Measurements from ENCODE around the gene CD7. TPM values are rescaled to one million over a fixed set of nuclear protein-coding genes. Genes with fewer than 3 reads are reported as not detected.

The CD7 gene
- total and polyA plus RNA-seq, 2 donors (not counting 3 experiments of a cell fraction or from before 2014, with no cell fraction given): not detected

DNA sequence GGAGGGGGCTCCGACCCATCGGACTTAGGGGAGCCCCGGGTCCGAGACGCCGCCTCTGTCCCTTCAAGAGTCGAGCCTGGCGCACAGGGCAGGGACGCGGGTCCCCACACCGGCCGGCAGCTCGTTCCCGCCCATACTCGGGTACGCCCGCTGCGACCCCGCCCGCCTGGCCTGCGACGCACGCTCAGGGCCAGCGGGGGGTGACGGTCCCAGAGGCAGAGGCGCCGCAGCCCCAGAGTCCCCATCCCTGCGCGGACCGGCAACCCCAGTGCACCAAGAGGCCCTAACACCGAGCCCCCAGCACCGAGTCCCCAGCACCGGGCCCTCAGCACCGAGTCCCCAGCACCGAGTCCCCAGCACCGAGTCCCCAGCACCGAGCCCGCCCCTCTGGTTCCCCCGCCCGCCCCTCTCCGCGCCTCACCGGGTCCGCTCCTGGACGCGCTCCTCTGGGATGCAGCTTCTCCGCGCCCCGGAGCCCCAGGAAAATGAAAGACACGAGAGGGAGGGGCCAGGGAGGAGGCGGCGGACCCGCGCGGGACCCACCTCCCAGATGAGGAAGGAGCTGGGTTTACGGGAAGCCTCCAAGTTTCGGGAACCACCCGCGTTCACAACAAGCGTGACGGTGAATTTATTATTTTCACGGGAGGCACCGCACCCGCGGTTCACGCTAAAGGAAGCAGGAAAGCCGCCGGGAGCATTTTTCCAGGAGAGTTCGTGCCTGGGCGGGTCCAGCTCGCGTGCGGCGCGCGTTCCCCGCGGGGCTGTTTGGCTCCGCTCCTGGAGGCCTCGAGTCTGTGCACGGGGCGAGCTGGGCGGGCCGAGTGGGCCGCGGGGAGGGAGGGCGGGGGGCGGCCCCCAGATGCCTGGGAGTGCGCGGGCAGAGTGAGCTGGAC, 16.1 kb upstream of the CD7 start, which contains the start of gene SECTM1:
Gene SECTM1 (minus strand): TSS at position 488 of the 893 bp plus-strand sequence. CDS start 6,526 bp downstream, outside the sequence.
- intact Hi-C loops (cut with micrococcal nuclease) (no loop called here), dilution Hi-C loops (cut with MboI; ENCODE audit: extremely low pct_ligation_motif_present, low sequenced_read_pairs) (no loop called here)
- BruUV-seq (replicated peaks): no TSS peak
- POLR2A ChIA-PET: interaction anchor here (0.5 kb wide), 1 partner anchor 359 kb away, joined by 8 read pairs; no protein-coding TSS in a partner anchor
- Histone ChIP-seq H3K4me2 (ENCODE audit: insufficient read depth, low read length) (peak within 1 kb of the TSS; percentile 84), H3K9ac (replicated peaks; ENCODE audit: extremely low read depth, insufficient read depth, low read length) (no peak within 1 kb of the TSS), H3K27me3 (ENCODE audit: control insufficient read depth in 2 of 2, insufficient read depth in 2 of 2, low read length in 2 of 2) (peaks cover 0 to 2% of the 10 kb centered on the region in 2 experiments), H3K36me3 (ENCODE audit: control insufficient read depth in 2 of 2, extremely low read depth in 1 of 2, insufficient read depth in 2 of 2, low read length in 2 of 2) (no peaks in the 10 kb centered on the region), H3K27ac (ENCODE audit: insufficient read depth, low read depth, low read length) (no peak within 1 kb of the TSS), H2AFZ (ENCODE audit: low read depth, low read length) (peak within 1 kb of the TSS; percentile 88), H3K9me1 (replicated peaks; ENCODE audit: control insufficient read depth, extremely low read depth, insufficient read depth, low read length) (no peaks in the 10 kb centered on the region), H3K4me3 (replicated peaks in 1 of 3; ENCODE audit: insufficient read depth in 1 of 3, low read depth in 1 of 3, low read length in 3 of 3) (peak within 1 kb of the TSS; percentile 37 to 55 (median 48)), H4K20me1 (replicated peaks; ENCODE audit: control insufficient read depth, extremely low read depth, insufficient read depth, low read length) (no peaks in the 10 kb centered on the region), H3K4me1 (ENCODE audit: control insufficient read depth, extremely low read depth, insufficient read depth, low read length) (peaks cover 9% of the 10 kb centered on the region), H3K79me2 (ENCODE audit: control insufficient read depth, insufficient read depth, low read length) (no peaks in the 10 kb centered on the region), H3K9me3 (replicated peaks; ENCODE audit: control insufficient read depth, insufficient read depth, low read length) (no peaks in the 10 kb centered on the region)
- CTCF ChIA-PET: interaction anchor here (0.8 to 1.7 kb wide), 6 partner anchors 9 to 227 kb away, joined by 3 to 10 read pairs (median 6); no protein-coding TSS in a partner anchor
- DNase-seq (ENCODE audit: low read depth, low spot score) (no peak), FAIRE-seq (peak; percentile 63)
- TF ChIP-seq MYC (IDR thresholded peaks at IDR 0.05; ENCODE audit: low read depth, low read length): no peak
- TF ChIP-seq JUN (IDR thresholded peaks at IDR 0.05; ENCODE audit: borderline replicate concordance, insufficient read depth, insufficient read length, low read depth): no peak
- no peak for TF ChIP-seq GATA2 (IDR thresholded peaks at IDR 0.05; ENCODE audit: insufficient read depth, insufficient read length, low read depth, low read length)

DNA sequence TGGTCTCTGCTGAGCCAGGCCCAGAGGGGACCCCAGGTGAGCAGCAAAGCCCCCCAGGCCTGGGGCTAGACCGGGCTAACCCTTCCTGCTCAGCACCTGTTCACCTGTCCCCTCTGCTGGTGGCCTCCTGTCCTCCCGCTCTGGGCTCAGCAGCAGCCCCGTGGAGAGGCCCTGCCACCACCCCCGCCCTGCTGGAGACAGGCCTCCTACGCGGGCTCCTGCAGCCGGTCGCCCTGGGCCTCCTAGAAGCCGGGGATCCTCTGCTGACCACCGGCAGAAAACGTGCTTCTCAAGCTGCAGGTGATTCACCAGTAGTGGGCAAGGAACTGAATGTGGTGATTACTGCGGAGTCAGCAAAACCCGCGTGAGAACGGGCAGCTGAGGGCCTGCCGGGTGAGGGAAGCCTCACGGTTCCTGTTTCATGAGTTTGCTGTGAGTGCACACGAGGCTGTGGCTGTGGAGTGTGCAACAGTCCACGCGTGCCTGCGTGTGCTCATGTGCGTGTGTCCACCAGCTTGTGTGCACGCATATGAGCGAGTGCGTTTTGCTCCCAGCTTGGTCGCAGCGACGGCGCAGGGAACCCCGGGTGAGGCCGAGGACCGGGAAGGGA, 15.4 kb upstream of the CD7 start:
- Histone ChIP-seq H3K9ac (replicated peaks; ENCODE audit: extremely low read depth, insufficient read depth, low read length) (no peak overlapping the region), H2AFZ (ENCODE audit: low read depth, low read length) (no peak overlapping the region), H3K4me2 (ENCODE audit: insufficient read depth, low read length) (no peak overlapping the region), H4K20me1 (replicated peaks; ENCODE audit: control insufficient read depth, extremely low read depth, insufficient read depth, low read length) (no peaks in the 10 kb centered on the region), H3K79me2 (ENCODE audit: control insufficient read depth, insufficient read depth, low read length) (no peaks in the 10 kb centered on the region), H3K9me3 (replicated peaks; ENCODE audit: control insufficient read depth, insufficient read depth, low read length) (no peaks in the 10 kb centered on the region), H3K36me3 (ENCODE audit: control insufficient read depth in 2 of 2, extremely low read depth in 1 of 2, insufficient read depth in 2 of 2, low read length in 2 of 2) (no peaks in the 10 kb centered on the region), H3K27me3 (ENCODE audit: control insufficient read depth in 2 of 2, insufficient read depth in 2 of 2, low read length in 2 of 2) (peaks cover 0 to 2% of the 10 kb centered on the region in 2 experiments), H3K4me1 (ENCODE audit: control insufficient read depth, extremely low read depth, insufficient read depth, low read length) (peaks cover 9% of the 10 kb centered on the region), H3K9me1 (replicated peaks; ENCODE audit: control insufficient read depth, extremely low read depth, insufficient read depth, low read length) (no peaks in the 10 kb centered on the region), H3K27ac (ENCODE audit: insufficient read depth, low read depth, low read length) (no peak overlapping the region), H3K4me3 (replicated peaks in 1 of 3; ENCODE audit: insufficient read depth in 1 of 3, low read depth in 1 of 3, low read length in 3 of 3) (peak overlapping the region in 1 of 3 experiments; percentile 37)
- dilution Hi-C loops (cut with MboI; ENCODE audit: extremely low pct_ligation_motif_present, low sequenced_read_pairs) (no loop called here), intact Hi-C loops (cut with micrococcal nuclease) (no loop called here)
- BruUV-seq (replicated peaks): no TSS peak
- TF ChIP-seq POLR2A (IDR thresholded peaks at IDR 0.05; ENCODE audit: low read depth, low read length) (no peak), MYC (IDR thresholded peaks at IDR 0.05; ENCODE audit: low read depth, low read length) (no peak), EZH2 (IDR thresholded peaks at IDR 0.05; ENCODE audit: borderline replicate concordance, low read depth, low read length, severe bottlenecking) (no peak), GATA2 (IDR thresholded peaks at IDR 0.05; ENCODE audit: insufficient read depth, insufficient read length, low read depth, low read length) (no peak), FOS (IDR thresholded peaks at IDR 0.05; ENCODE audit: borderline replicate concordance, insufficient read depth, low read length) (no peak), POLR2AphosphoS5 (IDR thresholded peaks at IDR 0.05; ENCODE audit: insufficient read depth, low read depth, low read length) (no peak), JUN (IDR thresholded peaks at IDR 0.05; ENCODE audit: borderline replicate concordance, insufficient read depth, insufficient read length, low read depth) (no peak)
- TF ChIP-seq, protein P1, sequence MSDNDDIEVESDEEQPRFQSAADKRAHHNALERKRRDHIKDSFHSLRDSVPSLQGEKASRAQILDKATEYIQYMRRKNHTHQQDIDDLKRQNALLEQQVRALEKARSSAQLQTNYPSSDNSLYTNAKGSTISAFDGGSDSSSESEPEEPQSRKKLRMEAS (IDR thresholded peaks at IDR 0.05; ENCODE audit: insufficient read depth, insufficient read length): no peak
- TF ChIP-seq, protein P2, sequence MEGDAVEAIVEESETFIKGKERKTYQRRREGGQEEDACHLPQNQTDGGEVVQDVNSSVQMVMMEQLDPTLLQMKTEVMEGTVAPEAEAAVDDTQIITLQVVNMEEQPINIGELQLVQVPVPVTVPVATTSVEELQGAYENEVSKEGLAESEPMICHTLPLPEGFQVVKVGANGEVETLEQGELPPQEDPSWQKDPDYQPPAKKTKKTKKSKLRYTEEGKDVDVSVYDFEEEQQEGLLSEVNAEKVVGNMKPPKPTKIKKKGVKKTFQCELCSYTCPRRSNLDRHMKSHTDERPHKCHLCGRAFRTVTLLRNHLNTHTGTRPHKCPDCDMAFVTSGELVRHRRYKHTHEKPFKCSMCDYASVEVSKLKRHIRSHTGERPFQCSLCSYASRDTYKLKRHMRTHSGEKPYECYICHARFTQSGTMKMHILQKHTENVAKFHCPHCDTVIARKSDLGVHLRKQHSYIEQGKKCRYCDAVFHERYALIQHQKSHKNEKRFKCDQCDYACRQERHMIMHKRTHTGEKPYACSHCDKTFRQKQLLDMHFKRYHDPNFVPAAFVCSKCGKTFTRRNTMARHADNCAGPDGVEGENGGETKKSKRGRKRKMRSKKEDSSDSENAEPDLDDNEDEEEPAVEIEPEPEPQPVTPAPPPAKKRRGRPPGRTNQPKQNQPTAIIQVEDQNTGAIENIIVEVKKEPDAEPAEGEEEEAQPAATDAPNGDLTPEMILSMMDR (IDR thresholded peaks at IDR 0.05; ENCODE audit: extremely low read depth in 1 of 2, insufficient read depth in 1 of 2, low read depth in 1 of 2, low read length in 2 of 2): no peak
- CTCF ChIA-PET: interaction anchor here (1.6 to 1.7 kb wide), 2 partner anchors 23 to 33 kb away, joined by 4 to 10 read pairs; no protein-coding TSS in a partner anchor
- POLR2A ChIA-PET: no interaction called here
- DNase-seq (ENCODE audit: low read depth, low spot score) (peak; percentile 8), FAIRE-seq (peak; percentile 52)

All from endothelial cell of umbilical vein (primary cell).